NB4 (cell line): Measurements from ENCODE around the gene HOXB8.

Experiments
- DNase-seq: peaks from one replicate; pipeline ENCODE4 v3.0.0; 2010; ENCODE audit warnings: low read depth
- H3K4me3 ChIP-seq: one replicate; pipeline ENCODE4 v1.5.1; 2011; ENCODE audit warnings: mild to moderate bottlenecking, low read depth, low read length, moderate library complexity
- MYC ChIP-seq: IDR thresholded peaks from 2 replicates; pipeline ENCODE4 v1.6.1; 2011; ENCODE audit warnings: low read depth, low read length
- POLR2A ChIP-seq: IDR thresholded peaks from 2 replicates; pipeline ENCODE4 v1.6.1; 2011; ENCODE audit warnings: mild to moderate bottlenecking; ENCODE audit not compliant: insufficient read length; ENCODE audit errors: extremely low read depth
- TF ChIP-seq, protein P1 (sequence below): IDR thresholded peaks from 2 replicates; pipeline ENCODE4 v1.6.1; 2011; ENCODE audit warnings: low read depth, low read length
- TF ChIP-seq, protein P2 (sequence below): IDR thresholded peaks from one replicate; pipeline ENCODE4 v1.5.1; 2012; ENCODE audit warnings: low read depth, low read length

The HOXB8 gene

DNA sequence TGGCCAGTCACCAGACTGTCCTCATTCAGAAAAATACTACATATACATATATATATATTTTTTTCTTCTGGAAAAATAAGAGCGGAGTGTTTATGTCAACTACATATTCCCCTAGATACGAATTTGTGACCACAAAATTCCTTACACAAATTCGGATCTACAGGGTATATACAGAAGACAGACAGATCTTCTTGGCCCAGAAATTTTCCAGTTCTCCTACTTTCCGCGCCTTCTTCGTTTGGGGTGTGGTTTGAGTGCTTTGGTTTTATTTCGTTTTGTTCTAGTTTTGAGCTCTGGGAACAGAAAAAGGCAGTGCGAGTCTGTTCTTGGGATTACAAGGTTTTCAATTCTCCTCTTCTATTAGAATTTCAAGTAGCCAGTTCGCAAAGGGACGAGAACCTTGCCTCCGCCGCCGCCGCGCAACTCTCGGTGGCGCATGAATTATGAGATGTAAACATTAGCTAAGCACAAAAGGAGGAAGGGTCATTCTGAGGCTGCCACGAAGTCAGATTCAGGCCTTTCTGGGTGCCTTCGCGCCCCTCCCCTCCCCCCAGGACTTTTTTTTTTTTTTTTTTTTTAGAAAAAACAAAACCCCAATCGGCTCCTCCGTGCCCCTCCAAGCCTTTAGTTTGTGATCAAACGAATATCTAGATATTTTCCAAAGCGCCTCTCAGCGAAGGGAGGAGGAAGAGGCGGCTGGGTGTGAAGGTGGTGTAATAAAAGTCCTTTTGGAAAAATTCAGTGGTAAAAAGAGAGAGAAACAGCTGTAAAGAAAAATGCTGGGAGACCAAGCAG lies 35.1 kb downstream of the HOXB8 start:
- no peak for DNase-seq
- H3K4me3 ChIP-seq: no peak overlapping the region

DNA sequence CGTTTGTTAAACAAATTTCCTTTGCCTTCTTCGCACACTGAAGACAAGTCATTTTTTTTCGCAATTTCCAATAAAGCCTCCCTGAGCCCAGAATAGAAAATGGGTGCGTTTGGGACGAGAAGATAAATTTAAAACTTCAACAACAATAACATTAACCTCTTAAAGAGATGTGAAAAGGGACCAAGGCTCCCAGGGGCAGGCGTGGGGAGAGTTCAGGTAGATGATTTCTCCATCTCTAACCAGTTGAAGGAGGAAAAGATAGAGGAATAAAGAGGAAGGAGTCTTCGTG lies 35.7 kb downstream of the HOXB8 start:
- DNase-seq: no peak
- H3K4me3 ChIP-seq: no peak overlapping the region
- TF ChIP-seq, protein P1, sequence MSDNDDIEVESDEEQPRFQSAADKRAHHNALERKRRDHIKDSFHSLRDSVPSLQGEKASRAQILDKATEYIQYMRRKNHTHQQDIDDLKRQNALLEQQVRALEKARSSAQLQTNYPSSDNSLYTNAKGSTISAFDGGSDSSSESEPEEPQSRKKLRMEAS: no peak
- TF ChIP-seq, protein P2, sequence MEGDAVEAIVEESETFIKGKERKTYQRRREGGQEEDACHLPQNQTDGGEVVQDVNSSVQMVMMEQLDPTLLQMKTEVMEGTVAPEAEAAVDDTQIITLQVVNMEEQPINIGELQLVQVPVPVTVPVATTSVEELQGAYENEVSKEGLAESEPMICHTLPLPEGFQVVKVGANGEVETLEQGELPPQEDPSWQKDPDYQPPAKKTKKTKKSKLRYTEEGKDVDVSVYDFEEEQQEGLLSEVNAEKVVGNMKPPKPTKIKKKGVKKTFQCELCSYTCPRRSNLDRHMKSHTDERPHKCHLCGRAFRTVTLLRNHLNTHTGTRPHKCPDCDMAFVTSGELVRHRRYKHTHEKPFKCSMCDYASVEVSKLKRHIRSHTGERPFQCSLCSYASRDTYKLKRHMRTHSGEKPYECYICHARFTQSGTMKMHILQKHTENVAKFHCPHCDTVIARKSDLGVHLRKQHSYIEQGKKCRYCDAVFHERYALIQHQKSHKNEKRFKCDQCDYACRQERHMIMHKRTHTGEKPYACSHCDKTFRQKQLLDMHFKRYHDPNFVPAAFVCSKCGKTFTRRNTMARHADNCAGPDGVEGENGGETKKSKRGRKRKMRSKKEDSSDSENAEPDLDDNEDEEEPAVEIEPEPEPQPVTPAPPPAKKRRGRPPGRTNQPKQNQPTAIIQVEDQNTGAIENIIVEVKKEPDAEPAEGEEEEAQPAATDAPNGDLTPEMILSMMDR: no peak
- TF ChIP-seq POLR2A: no peak
- no peak for TF ChIP-seq MYC

More for the DNA sequence above, 35.1 kb downstream of the HOXB8 start:
- TF ChIP-seq POLR2A: no peak
- TF ChIP-seq, protein P2: no peak
- TF ChIP-seq, protein P1: no peak
- TF ChIP-seq MYC: no peak

DNA sequence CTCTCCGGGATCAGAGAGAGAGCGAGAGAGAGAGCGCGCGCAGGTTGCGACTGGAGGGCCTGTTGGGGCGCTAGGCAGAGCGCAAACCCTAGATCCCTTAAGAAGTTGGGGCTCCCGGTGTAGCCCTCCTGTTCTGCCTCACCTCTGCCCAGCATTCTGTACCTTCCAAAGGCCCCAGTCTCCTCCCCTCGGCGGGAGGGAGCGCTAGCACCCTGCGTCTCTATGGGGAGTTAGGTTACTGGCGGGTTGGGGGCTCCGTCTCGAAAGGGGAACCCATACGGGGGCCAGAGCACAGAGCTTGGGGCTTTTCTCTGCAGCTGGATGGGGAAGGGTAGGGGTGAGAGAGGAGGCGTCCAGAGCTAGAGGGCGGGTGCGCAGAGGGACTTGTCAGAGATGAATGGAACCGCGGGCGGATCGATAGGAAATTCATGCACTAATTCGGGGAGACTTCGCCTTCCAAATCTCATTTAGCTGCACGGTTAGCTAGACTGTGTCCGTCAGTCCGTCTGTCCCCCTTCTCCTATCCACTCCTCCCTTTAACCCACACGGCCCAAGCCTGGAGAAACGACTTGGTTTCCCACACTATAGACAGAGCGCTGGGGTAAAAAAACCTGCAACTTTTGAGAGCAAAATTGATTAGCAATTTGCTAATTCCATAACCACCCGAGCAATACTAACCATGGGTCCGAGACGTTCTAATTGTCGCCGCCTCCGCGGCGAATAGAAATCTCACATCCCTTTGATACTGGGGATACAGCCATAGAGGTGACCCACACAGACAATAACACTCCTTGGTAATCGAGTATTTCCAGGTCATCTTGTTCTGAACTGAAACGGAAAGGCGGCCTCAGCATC lies 36.2 kb downstream of the HOXB8 start:
- DNase-seq: no peak
- H3K4me3 ChIP-seq: no peak overlapping the region
- TF ChIP-seq, protein P2: no peak
- TF ChIP-seq, protein P1: no peak
- TF ChIP-seq POLR2A (no peak), MYC (no peak)

- DNase-seq: no peak
- TF ChIP-seq POLR2A (no peak), MYC (no peak)
- H3K4me3 ChIP-seq: no peak within 1 kb of the TSS
These were observed 37.0 kb downstream of the HOXB8 start, which contains the start of gene HOXB4 for GRCh38 chr17:48577946-48578615. Gene HOXB4 (minus strand): TSS chr17:48578350. CDS start chr17:48578319, 31 bp downstream.

- no peak overlapping the region for H3K4me3 ChIP-seq
- TF ChIP-seq, protein P1: no peak
- TF ChIP-seq, protein P2: no peak
- TF ChIP-seq POLR2A (no peak), MYC (no peak)
- no peak for DNase-seq
These were observed 37.7 kb downstream of the HOXB8 start for GRCh38 chr17:48577330-48577945.
